ENCODE data around the gene DLX1. TPM values are rescaled to one million over a fixed set of nuclear protein-coding genes. Genes with fewer than 3 reads are reported as not detected.
"Not testable (repeated sequence)": the region's sequence is repeated elsewhere in the genome, so short reads cannot be mapped to it uniquely, and the experiment has no call there.

Gene DLX1
- polyA plus RNA-seq, 5 donors, result 0.16 to 0.34 (median 0.26) TPM; not detected in 1

DNA sequence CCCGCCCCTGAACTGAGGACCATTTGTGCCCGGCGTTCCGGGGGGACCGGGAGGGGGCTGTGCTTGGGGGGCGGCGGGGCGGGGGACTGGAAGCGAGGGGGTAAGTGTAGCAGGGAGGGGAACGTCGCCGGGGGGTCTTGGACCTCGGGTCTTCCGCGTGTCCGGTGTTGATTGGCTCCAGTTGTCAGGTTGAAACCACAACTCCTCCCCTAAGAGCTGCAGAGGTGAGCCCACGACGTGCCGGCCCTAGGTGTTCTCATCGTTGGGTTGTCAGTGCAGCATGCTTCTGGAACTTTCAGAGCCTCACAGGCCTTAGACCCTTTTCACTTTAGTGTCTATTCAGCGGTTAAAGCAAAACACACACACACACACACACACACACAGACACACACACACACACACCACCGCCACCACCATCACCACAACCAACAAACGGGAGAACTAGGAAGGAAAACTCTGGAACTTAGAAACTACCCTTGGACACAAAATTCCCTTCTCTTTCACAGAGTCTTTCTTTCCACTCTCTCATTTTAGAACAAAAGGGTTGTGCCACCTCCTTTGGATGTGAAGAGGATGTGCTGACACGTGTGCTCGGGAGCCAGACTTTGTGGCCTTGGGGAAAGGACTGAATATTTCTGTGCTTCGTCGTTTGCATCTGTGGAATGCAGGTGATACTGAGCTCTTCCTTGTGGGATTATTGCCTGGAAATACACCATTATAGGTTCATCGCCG is 24.1 kb downstream of the DLX1 start:
- no peak for DNase-seq

DNA sequence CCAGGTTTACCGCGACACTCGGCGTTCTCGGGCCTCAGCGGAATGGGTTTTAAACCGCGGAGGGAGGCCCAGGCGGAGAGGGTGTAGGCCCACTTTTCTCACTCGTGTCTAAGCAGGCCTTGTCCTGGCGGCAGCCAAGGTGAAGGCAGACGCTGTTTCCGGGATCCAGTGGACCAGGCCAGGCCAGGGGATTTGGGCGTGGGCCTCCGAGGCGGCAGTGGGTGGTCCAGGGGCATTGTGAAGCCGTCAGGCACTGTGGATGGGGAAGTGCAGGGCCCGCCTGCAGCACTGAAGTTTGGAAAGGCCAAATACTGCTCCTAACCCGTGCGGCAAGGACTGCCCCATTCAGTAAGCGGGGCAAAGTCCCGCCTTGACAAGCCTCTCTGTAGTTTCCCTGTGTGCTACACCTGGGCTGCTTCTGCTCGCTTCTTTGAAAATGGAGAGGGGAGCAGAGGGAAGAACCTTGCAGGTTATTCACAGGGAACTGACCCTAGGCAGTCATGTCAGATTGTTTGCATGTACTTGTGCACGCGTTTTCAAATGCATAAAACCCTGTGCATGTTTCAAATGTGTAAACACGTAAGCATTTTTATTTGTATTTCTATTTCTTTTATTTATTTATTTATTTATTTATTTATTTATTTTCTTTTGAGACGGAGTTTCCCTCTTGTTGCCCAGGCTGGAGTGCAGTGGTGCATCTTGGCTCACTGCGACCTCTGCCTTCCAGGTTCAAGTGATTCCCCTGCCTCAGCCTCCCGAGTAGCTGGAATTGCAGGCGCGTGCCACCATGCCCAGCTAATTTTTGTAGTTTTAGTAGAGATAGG is 24.9 kb downstream of the DLX1 start:
- no peak for DNase-seq

DNA sequence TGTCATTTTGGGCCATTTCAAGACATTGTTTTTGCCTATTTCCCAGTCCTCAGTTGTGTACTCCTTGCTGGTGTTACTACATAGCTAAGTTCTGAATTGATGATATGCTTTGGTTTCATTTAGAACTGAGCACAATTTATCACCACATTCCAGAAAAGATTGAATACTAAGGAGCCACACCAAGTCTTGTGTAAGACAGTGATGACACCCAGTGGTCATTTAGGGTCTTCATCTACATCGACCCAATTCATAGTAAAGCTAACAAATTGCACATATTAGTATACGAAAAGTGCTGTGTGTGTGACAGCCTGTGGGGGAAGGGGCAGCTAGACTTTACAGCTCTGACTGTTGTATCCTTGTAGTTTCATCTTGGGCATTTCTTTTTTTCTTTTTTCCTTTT is 28.3 kb downstream of the DLX1 start:
- DNase-seq, result no peak

DNA sequence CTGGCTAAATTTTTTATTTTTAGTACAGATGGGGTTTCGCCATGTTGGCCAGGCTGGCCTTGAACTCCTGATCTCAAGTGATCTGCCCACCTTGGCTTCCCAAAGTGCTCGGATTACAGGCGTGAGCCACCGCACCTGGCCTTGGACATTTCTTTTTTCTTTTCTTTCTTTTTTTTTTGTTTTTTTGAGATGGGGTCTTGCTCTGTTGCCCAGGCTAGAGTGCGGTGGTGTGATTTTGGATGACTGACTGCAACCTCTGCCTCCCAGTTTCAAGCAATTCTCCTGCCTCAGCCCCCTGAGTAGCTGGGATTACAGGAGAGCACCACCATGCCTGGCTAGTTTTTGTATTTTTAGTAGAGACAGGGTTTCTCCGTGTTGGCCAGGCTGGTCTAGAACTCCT is 28.9 kb downstream of the DLX1 start:
- DNase-seq, result not testable (repeated sequence)

DNA sequence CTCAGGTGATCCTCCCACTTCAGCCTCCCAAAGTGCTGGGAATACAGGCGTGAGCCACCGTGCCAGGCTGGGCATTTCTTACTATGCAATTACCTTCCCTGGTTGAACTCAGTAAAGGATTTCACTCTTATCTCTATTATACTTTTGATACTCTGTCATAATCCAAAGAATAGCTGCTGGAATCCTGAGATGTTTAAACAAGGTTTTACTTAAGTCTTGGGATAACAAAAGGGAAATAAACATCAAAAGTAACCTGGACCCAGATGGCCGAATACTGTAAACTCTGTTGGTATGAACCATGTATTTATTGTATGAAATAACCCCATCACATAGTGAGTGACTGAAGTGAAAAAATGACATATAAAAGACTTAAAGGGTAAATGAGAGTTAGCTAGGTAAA is 29.3 kb downstream of the DLX1 start:
- no peak for DNase-seq

DNA sequence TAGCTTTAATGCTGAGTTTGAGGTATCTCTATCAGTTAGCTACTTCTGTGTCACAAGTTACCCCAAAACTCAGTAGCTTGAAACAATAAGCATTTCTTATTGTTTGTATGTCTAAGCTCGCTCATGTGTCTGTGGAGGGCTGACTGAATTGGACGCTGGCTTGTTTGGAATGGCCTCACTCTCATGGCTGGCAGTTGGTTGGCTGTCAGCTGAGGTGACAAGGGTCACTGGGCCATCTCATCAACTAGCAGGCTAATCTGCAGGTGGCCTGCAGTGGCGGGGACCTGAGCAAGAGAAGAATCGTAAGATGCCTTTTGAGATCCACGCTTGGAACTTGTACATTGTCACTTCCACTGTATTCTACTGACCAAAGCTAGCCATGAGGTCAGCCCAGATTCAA is 30.8 kb downstream of the DLX1 start:
- no peak for DNase-seq

DNA sequence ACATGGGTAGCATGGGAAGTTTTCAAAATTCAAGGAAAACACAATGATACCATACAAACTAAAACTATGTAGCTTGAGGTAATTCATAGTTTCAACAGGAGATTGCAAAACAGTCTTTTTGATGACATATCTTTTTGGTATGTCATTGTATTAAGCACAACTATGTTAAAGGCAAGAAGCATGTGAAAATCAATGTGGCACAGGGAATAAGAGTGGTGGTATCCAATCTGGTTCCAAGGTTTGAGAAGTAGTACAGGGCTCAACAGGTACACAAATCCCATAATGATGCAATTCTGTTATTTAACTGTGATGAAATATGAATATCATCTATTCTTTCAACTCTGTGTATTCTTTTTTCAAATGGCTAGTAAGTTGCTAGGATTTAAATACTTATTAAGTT is 33.8 kb downstream of the DLX1 start:
- DNase-seq, result no peak

DNA sequence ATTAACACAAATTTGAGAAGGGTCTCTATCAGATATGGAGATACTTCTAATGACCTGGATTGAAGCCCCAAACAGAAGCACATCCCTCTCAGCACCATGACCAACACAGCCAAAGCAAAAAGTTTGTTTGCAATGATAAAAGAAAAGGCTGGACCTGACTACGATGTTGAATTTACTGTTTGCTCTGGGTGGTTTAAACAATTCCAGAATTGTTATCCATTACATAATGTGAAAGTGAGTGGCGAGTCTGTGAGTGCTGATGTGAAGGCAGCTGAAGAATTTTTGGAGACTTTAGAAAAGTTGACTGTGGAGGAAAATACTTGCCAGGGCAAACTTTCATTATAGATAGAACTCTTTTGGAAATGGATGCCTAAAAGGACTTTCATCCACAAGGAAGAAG is 34.8 kb downstream of the DLX1 start:
- DNase-seq, result no peak

DNA sequence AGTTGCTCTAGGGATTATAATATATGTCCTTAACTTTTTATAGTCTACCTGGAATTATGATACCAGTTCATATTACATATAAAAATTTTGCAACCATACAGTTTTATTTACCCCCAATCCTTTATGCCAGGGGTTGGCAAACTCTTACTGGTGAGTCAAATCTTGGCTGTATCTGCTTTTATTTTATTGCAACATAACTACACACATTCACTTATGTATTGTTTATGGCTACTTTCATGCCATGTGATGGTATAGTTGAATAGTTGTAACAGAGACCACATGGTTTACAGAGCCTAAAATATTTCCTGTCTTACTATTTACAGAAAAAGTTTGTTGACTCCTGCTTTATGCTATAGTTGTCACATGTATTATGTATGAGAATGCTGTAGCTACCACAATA is 43.2 kb downstream of the DLX1 start:
- no peak for DNase-seq

DNA sequence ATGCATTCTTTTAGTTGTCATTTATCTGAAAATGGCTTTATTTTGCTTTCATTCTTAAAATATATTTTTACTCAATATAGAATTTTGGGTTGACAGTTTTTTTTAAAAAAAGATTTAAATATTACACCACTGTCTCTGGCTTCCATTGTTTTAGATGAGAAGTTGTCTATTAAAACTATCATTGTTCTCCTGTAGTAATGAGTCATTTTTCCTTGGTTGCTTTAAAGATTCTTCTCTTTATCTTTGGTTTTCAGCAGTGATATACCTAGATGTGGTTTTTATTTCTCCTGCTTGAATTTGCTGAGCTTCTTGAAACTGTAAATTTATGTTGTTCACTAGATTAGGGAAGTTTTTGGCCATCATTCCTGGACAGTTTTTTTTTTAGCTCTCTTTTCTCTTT is 44.1 kb downstream of the DLX1 start:
- no peak for DNase-seq

DNA sequence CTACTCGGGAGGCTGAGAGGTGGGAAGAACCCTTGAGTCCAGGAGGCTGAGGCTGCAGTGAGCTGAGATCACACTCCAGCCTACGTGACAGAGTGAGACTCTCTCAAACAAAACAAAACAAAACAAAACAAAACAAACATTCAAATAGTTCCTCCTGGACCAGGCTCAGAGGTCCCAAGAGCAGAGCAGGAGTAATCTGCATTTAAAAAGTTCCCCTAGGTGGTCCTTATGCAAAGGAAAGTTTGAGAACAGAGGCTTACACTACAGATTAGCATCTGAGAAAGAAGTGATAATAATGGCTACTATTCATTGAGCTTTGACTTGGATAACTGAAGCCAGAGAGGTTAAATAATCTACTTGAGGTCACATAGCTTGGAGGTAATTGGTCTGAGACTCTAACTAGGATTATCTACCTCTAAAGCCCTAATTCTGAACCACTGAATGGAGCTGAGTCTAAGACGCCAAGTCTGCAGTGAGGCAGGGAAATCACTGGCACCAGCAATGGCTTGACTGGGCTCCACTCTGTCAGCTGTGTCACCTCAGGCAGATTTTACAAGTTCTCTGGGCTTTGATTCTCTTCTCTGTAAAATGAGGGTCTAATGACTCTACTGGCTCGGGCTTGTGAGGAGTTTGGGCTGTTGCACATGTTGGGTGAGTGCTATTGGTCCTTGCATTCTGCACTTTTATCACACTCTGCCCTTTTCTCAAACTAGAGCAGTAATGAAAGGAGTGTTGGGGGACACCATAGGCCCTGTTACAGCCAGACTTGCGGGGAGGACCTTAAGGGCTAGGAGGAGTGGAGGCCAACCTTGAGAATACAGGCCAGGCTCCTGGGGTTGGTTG is 46.6 kb downstream of the DLX1 start:
- DNase-seq, result no peak

DNA sequence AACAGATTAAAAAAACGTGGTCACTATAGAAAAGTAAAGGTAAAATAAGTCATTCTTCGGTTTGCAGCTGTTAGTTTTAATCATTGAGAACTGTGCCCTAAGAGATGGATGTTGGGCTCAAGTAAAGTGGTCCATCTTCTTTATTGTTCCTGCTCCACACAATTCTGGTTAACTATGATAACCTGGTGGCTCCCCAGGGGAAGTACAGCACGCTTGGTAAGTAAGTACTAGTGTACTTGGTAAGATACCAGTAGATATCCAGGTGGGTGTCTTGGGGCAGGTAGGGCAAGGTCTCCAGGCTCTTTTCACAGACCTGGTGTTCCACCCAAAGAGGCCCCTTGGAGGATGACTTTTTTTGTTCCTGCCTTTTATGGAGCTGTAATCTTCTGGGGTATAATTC is 49.0 kb downstream of the DLX1 start:
- no peak for DNase-seq

DNA sequence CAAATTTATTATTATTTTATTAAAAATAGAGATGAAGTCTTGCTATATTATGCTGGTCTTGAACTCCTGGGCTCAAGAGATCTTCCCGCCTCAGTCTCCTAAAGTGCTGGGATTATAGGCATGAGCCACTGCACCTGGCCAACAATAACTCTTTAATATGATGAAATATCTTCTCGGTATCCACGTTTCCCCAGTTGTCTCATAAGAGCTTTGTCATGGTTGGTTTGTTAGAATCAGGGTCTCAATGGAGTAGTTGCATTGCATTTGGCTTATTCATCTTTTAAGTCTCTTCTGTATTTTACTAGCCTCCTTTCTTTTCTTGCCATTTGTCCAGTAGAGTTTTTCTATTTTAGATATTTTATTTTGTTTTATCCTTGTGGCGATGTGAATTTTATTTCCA is 50.1 kb downstream of the DLX1 start:
- no peak for DNase-seq

DNA sequence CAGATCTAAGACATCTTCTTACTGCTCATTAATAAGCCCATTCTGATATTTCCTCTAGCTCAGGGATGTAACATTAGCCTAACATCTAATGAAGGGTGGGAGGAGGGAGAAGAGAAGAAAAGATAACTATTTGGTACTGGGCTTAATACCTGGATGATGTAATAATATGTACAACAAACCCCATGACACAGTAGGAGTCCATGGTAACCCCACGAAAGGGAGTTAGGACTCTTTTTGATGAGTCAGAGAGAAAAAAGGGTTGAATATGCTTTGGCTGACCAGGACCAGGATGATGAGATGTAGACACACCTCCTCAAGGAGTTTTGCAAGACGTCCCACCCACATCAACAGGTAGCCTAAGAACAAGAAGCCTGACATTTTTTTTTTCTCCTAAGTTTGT is 51.8 kb downstream of the DLX1 start:
- no peak for DNase-seq

DNA sequence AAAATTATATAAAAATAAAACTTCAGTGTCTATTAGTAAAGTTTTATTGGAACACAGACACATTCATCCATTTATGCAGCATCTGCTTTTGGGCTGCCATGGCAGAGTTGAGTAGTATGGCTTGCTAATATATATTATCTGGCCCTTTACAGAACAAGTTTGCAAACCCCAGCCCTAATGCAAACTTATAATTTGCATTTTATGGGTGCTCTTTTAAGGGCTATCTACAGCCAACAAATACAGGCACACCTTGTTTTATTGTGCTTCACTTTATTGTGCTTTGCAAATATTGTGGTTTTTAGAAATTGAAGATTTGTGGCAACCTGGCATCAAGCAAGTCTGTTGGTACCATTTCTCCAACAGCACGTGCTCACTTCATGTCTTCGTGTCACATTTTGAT is 52.6 kb downstream of the DLX1 start:
- DNase-seq, result no peak

DNA sequence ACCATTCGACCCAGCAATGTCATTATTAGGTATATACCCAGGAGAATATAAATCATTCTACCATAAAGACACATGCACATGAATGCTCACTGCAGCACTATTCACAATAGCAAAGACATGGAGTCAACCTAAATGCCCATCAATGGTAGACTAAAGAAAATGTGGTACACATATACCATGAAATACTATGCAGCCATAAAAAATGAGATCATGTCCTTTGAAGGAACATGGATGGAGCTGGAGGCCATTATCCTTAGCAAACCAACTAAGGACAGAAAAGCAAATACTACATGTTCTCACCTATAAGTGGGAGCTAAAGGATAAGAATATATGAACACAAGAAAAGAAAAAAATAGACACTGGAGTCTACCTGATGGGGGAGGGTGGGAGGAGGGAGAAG is 53.4 kb downstream of the DLX1 start:
- DNase-seq, result not testable (repeated sequence)

Other genes with a start within 250 kb of the DLX1 start
- gene SLC25A12, start 191.3 kb upstream of the DLX1 start, polyA plus RNA-seq (ENCODE audit: insufficient read depth in 1 of 5, insufficient read length in 5 of 5, low replicate concordance in 1 of 5), result 10 to 100 TPM; 19.2 to 32.9 (median 27.3) TPM
- gene HAT1, start 163.0 kb upstream of the DLX1 start, polyA plus RNA-seq (ENCODE audit: insufficient read depth in 1 of 5, insufficient read length in 5 of 5, low replicate concordance in 1 of 5), result 10 to 100 TPM; 54.4 to 80.4 (median 63.6) TPM
- gene METAP1D, start 85.6 kb upstream of the DLX1 start, polyA plus RNA-seq (ENCODE audit: insufficient read depth in 1 of 5, insufficient read length in 5 of 5, low replicate concordance in 1 of 5), result 10 to 100 TPM; 16.6 to 22.9 (median 20.6) TPM
- not detected for gene DLX2, start 17.4 kb downstream of the DLX1 start, polyA plus RNA-seq (ENCODE audit: insufficient read depth in 1 of 5, insufficient read length in 5 of 5, low replicate concordance in 1 of 5)

Data from right lung (tissue), 5 donors.